Endothelial cell of umbilical vein (primary cell): Measurements from ENCODE around the gene KCNS1. TPM values are rescaled to one million over a fixed set of nuclear protein-coding genes. Genes with fewer than 3 reads are reported as not detected.

ENCODE experiments used
- BruUV-seq: library from RNA; stranded (reverse); fragments of 400-500 nt; replicated peaks from 2 replicates; lab custom pipeline; 2021; lab: Mats Ljungman, UMichigan
- CTCF ChIA-PET: fragments of 300-600, 350-600 bp; sonication (Branson Sonifier 250); formaldehyde crosslinking; loops from one replicate; lab custom pipeline; 2021; ENCODE audit warnings: antibody characterized with exemption, inconsistent platforms; lab: Charles Lee
- POLR2A ChIA-PET: fragments of 300-600, 350-600 bp; sonication (Branson Sonifier 250); formaldehyde crosslinking; loops from one replicate; lab custom pipeline; 2021; ENCODE audit warnings: antibody characterized with exemption, inconsistent platforms; lab: Charles Lee
- DNase-seq: peaks from one replicate; pipeline ENCODE4 v3.0.0-alpha.2; 2011; ENCODE audit warnings: low read depth, low spot score
- FAIRE-seq: peaks from 2 replicates; lab custom pipeline; 2011; peaks lifted over from hg19 to GRCh38; lab: Jason Lieb, UNC
- H2AFZ ChIP-seq: 2 replicates; pipeline ENCODE4 v1.6.0; 2012; ENCODE audit warnings: low read depth, low read length, control low read depth, inconsistent platforms
- H3K27ac ChIP-seq: 2 replicates; pipeline ENCODE4 v1.5.1; 2011; ENCODE audit warnings: low read depth, mild to moderate bottlenecking, control low read depth, low read length, moderate library complexity; ENCODE audit not compliant: insufficient read depth
- H3K27me3 ChIP-seq, 2 experiments: 2 replicates each; pipeline versions ENCODE4 v1.6.0 to v1.6.1; 2011; ENCODE audit warnings: low read length in 2 of 2, mixed read lengths in 1 of 2; ENCODE audit not compliant: control insufficient read depth in 2 of 2, insufficient read depth in 2 of 2
- H3K36me3 ChIP-seq, 2 experiments: 2 replicates in 1 of 2; 3 replicates in 1 of 2; pipeline ENCODE4 v1.5.1; 2011; ENCODE audit warnings: low read length in 2 of 2, mild to moderate bottlenecking in 1 of 2, moderate library complexity in 1 of 2; ENCODE audit not compliant: control insufficient read depth in 2 of 2, insufficient read depth in 2 of 2; ENCODE audit errors: extremely low read depth in 1 of 2
- H3K4me1 ChIP-seq: 3 replicates; pipeline ENCODE4 v1.5.1; 2011; ENCODE audit warnings: mild to moderate bottlenecking, low read length; ENCODE audit not compliant: control insufficient read depth, insufficient read depth; ENCODE audit errors: extremely low read depth
- H3K4me2 ChIP-seq: 2 replicates; pipeline ENCODE4 v1.6.1; 2011; ENCODE audit warnings: low read length, control low read depth, mixed read lengths; ENCODE audit not compliant: insufficient read depth
- H3K4me3 ChIP-seq, 3 experiments: fragments of 200-600 bp in 1 of 3; sonication (generic), shearing (Covaris generic) in 1 of 3; replicated peaks in 1 of 3; 2 replicates each; pipeline ENCODE4 v1.5.1; 2011 to 2016; ENCODE audit warnings: control low read depth in 3 of 3, low read length in 3 of 3, mild to moderate bottlenecking in 2 of 3, inconsistent platforms in 1 of 3, low read depth in 1 of 3, moderate library complexity in 1 of 3; ENCODE audit not compliant: insufficient read depth in 1 of 3
- H3K79me2 ChIP-seq: 2 replicates; pipeline ENCODE4 v1.6.0; 2012; ENCODE audit warnings: low read length, inconsistent platforms; ENCODE audit not compliant: control insufficient read depth, insufficient read depth
- H3K9ac ChIP-seq: replicated peaks from 2 replicates; pipeline ENCODE3; 2011; ENCODE audit warnings: low read length, control low read depth; ENCODE audit not compliant: insufficient read depth; ENCODE audit errors: extremely low read depth
- H3K9me1 ChIP-seq: replicated peaks from 3 replicates; pipeline ENCODE4 v1.6.0; 2011; ENCODE audit warnings: mild to moderate bottlenecking, low read length; ENCODE audit not compliant: control insufficient read depth, insufficient read depth; ENCODE audit errors: extremely low read depth
- H3K9me3 ChIP-seq: replicated peaks from 2 replicates; pipeline ENCODE4 v1.5.1; 2012; ENCODE audit warnings: low read length, inconsistent platforms; ENCODE audit not compliant: control insufficient read depth, insufficient read depth
- H4K20me1 ChIP-seq: replicated peaks from 2 replicates; pipeline ENCODE3; 2011; ENCODE audit warnings: mild to moderate bottlenecking, low read length; ENCODE audit not compliant: control insufficient read depth, insufficient read depth; ENCODE audit errors: extremely low read depth
- CTCF ChIP-seq, 2 donors: IDR thresholded peaks; 1 replicate in 1 of 2; 2 replicates in 1 of 2; pipeline ENCODE4 v1.5.1; 2011; ENCODE audit warnings: low read length in 2 of 2, mild to moderate bottlenecking in 2 of 2, moderate library complexity in 2 of 2, control low read depth in 1 of 2, inconsistent platforms in 1 of 2, low read depth in 1 of 2; ENCODE audit not compliant: insufficient read depth in 1 of 2; ENCODE audit errors: extremely low read depth in 1 of 2
- EZH2 ChIP-seq: IDR thresholded peaks from 2 replicates; pipeline ENCODE4 v1.6.1; 2012; ENCODE audit warnings: borderline replicate concordance, low read depth, mild to moderate bottlenecking, moderate library complexity, low read length, inconsistent platforms; ENCODE audit not compliant: severe bottlenecking
- dilution Hi-C: fragments of 300-500 bp; cut with MboI; formaldehyde crosslinking; loops from one replicate; pipeline ENCODE4 v1.15.0; 2019; ENCODE audit warnings: low sequenced_read_pairs; ENCODE audit not compliant: extremely low pct_ligation_motif_present
- intact Hi-C: fragments of 100-400 bp; cut with micrococcal nuclease; formaldehyde crosslinking; loops from one replicate; pipeline ENCODE4 v1.10.0; 2022
- polyA plus RNA-seq, 4 experiments: library from polyadenylated mRNA; depleted of rRNA in 3 of 4; stranded (reverse) in 3 of 4; unstranded in 1 of 4; fragments of >200 nt; gene quantifications; 2 replicates each; pipeline versions ENCODE4 v1.2.1 to v1.2.3, GENCODE V29; 2011 to 2012; ENCODE audit warnings: missing spikeins in 1 of 4
- total RNA-seq: library from RNA; stranded (reverse); gene quantifications from 2 replicates; pipeline ENCODE4 v1.2.3, GENCODE V29; 2021

KCNS1 gene
- total and polyA plus RNA-seq, 2 donors (not counting 3 experiments of a cell fraction or from before 2014, with no cell fraction given) = 0.14 to 0.29 TPM

DNA sequence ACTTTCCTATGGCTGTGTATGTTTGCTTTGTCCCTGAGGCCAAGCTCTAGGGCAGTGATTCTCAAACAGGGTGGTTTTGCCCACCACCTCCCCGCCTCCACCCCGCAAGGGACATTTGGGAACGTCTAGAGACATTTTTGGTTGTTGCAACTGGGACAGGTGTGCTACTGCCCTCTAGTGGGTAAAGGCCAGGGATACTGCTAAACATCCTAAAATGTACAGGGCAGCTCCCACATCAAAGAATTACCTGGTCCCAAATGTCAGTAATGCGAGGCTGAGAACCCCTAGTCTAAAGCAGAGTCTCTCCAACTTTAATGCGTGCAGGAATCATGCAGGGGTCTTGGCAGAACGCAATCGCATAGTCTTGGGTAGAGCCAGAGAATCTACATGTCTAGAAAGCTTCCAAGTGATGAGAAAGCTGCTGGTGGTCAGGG is 5.1 kb downstream of the KCNS1 start:
- peak; percentile 52 for DNase-seq
- POLR2A ChIA-PET = no interaction called here
- intact Hi-C loops = loop anchor here (1.0 to 5.0 kb wide), 8 partner anchors 15 to 676 kb away; partner anchors contain the start of genes KCNK15, TOMM34 and YWHAB

More for the DNA sequence above, 5.1 kb downstream of the KCNS1 start:
- no peaks in the 10 kb centered on the region for H3K9me1 ChIP-seq
- BruUV-seq = no TSS peak
- H3K79me2 ChIP-seq = no peaks in the 10 kb centered on the region
- no peak overlapping the region for H3K9ac ChIP-seq
- TF ChIP-seq EZH2 (no peak), CTCF (IDR thresholded peaks at IDR 0.05; ENCODE audit: extremely low read depth in 1 of 2, insufficient read depth in 1 of 2, low read depth in 1 of 2, low read length in 2 of 2) (peak; percentile 53 to 79)
- no peak overlapping the region for H3K4me3 ChIP-seq
- H2AFZ ChIP-seq = no peak overlapping the region
- dilution Hi-C loops = no loop called here
- H4K20me1 ChIP-seq = no peaks in the 10 kb centered on the region
- H3K4me1 ChIP-seq = peaks cover under 1% of the 10 kb centered on the region
- CTCF ChIA-PET = interaction anchor here (0.7 to 12.2 kb wide), 43 partner anchors 9 to 676 kb away, joined by 3 to 411 read pairs (median 5); partner anchors contain the start of genes TOMM34 and WFDC5
- H3K27me3 ChIP-seq = peaks cover 23 to 30% of the 10 kb centered on the region in 2 experiments
- no peak overlapping the region for H3K27ac ChIP-seq
- FAIRE-seq = peak; percentile 96
- H3K36me3 ChIP-seq = no peaks in the 10 kb centered on the region
- no peak overlapping the region for H3K4me2 ChIP-seq
- no peaks in the 10 kb centered on the region for H3K9me3 ChIP-seq
